Measurements from ENCODE around the gene PPP1R36. TPM values are rescaled to one million over a fixed set of nuclear protein-coding genes. Genes with fewer than 3 reads are reported as not detected.

PPP1R36 gene
- 1 to 10 TPM in 3 of 4 donors, under 1 TPM in 1; 0.59 to 7.6 (median 4.4) TPM for total RNA-seq

GRCh38 chr14:64549791-64550620 lies at the start of gene PPP1R36:
Gene PPP1R36 (plus strand): TSS chr14:64549961. CDS start chr14:64549998, 37 bp downstream.
- H3K27ac ChIP-seq, result peak within 1 kb of the TSS in 3 of 4 donors; percentile 17 to 72 (median 29)
- peaks cover 0 to 10% of the 10 kb centered on the region in 2 donors for H3K27me3 ChIP-seq
- H3K36me3 ChIP-seq, result peaks cover 0 to 8% (median 0%) of the 10 kb centered on the region in 3 donors
- peaks cover 0 to 24% (median 9%) of the 10 kb centered on the region in 4 donors for H3K4me1 ChIP-seq
- H3K9me3 ChIP-seq, result no peaks in the 10 kb centered on the region
- peak within 1 kb of the TSS; percentile 20 to 51 (median 28) for H3K4me3 ChIP-seq
- TF ChIP-seq CTCF (IDR thresholded peaks at IDR 0.05) (no peak), EP300 (IDR thresholded peaks at IDR 0.05) (no peak), POLR2A (IDR thresholded peaks at IDR 0.05) (no peak)
- DNase-seq (ENCODE audit: low spot score in 2 of 2), result peak in 1 of 2 donors; percentile 7
- 12 to 16% methylated on average over 34 to 40 of the region's 54 CpGs for WGBS, 2 donors

DNA sequence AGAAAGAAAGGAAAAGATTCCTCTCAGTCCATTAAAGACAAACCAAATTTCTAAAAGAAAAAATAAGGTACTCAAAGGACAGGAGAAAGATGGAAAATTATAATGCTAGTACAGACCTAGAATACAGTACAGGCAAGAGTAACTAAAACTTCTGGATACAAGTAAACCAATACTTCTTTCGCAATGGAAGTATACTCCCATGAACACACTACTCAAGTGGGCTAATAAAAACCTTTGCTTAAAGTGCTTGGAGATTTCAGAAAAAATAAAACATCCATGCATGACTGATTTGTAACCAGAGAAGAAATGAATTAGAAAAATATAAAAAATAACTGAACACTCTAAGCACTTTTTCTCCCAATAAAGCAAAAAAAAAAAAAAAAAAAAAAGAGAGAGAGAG lies 49.7 kb upstream of the PPP1R36 start:
- Histone ChIP-seq H3K27me3 (no peaks in the 10 kb centered on the region), H3K4me1 (peaks cover 0 to 41% (median 29%) of the 10 kb centered on the region in 4 donors), H3K9me3 (no peaks in the 10 kb centered on the region), H3K36me3 (peaks cover 0 to 10% (median 0%) of the 10 kb centered on the region in 3 donors), H3K27ac (peak overlapping the region in 2 of 4 donors; percentile 99 to 100), H3K4me3 (no peak overlapping the region)
- DNase-seq (ENCODE audit: low spot score in 2 of 2), result no peak
- TF ChIP-seq POLR2A (IDR thresholded peaks at IDR 0.05) (no peak), CTCF (IDR thresholded peaks at IDR 0.05) (no peak), EP300 (IDR thresholded peaks at IDR 0.05) (no peak)
- 92 to 100% methylated on average over 1 of the region's 1 CpG for WGBS, 2 donors

DNA sequence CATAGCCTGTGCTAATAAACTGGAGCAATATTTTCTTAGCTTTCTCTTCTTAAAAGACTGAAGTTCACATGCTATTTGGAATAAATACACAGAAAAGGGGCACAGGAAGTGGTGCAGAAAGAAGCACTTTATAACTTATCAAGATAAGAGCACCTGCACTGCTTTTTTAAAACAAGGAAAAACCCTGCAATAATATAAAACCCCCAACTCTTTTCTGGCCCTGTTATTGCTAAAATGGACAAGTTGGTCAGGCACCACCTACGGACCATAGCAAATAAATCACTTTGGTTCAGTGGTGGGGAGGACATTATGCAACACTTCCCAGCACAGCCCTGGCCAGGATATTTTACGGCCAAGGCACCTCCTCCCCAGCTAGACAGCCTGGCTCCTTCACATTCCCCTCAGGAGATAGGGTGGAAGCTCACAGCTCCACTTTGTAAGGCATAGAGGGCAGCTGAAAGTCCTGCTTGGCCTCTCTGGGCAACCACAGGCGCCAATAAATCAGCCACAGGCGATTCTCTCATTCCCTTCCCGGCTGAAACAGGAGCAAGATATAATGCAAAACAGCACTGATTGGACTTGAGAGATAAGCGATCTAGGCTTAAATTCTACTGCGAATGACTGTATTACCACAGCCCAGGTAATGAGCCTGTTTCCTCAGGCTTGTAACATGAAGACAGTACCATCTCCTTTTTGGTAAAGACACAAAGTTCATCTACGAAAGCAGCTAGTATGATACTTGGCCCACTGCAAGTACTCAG lies 48.2 kb upstream of the PPP1R36 start:
- H3K4me1 ChIP-seq, result peaks cover 0 to 51% (median 34%) of the 10 kb centered on the region in 4 donors
- no peaks in the 10 kb centered on the region for H3K27me3 ChIP-seq
- no peaks in the 10 kb centered on the region for H3K36me3 ChIP-seq
- H3K4me3 ChIP-seq, result peak overlapping the region in 3 of 4 donors; percentile 64 to 99 (median 93)
- 42 to 47% methylated on average over 8 of the region's 8 CpGs for WGBS, 2 donors
- no peaks in the 10 kb centered on the region for H3K9me3 ChIP-seq
- TF ChIP-seq CTCF (IDR thresholded peaks at IDR 0.05) (no peak), EP300 (IDR thresholded peaks at IDR 0.05) (peak in 1 of 2 donors; percentile 61), POLR2A (IDR thresholded peaks at IDR 0.05) (no peak)
- DNase-seq (ENCODE audit: low spot score in 2 of 2), result peak; percentile 24 to 70
- peak overlapping the region; percentile 96 to 100 (median 100) for H3K27ac ChIP-seq

DNA sequence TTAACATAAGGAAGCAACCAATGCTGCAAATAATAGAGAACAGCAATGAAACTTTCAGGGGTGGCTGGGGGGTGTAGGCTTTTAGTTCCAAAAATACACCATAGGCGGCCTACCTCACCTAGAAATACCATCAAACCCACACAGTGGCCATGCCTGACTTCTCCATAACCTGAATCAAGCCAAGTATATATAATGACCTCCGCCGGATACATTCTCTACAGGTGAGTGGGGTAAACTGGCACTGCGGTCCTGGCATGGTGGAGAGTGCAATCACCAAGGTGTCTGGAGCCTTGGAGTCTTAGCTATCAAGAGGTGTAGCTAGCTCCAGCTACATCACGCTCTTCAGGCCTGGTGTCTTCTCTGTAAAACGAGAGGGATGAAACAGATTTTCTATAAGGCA lies 47.3 kb upstream of the PPP1R36 start:
- H3K27ac ChIP-seq, result peak overlapping the region; percentile 96 to 100 (median 100)
- 53 to 56% methylated on average over 6 of the region's 6 CpGs for WGBS, 2 donors
- peak overlapping the region; percentile 64 to 99 (median 94) for H3K4me3 ChIP-seq
- no peaks in the 10 kb centered on the region for H3K36me3 ChIP-seq
- H3K4me1 ChIP-seq, result peaks cover 0 to 59% (median 38%) of the 10 kb centered on the region in 4 donors
- no peak for TF ChIP-seq POLR2A (IDR thresholded peaks at IDR 0.05)
- TF ChIP-seq CTCF (IDR thresholded peaks at IDR 0.05), result no peak
- TF ChIP-seq EP300 (IDR thresholded peaks at IDR 0.05), result no peak
- H3K9me3 ChIP-seq, result no peaks in the 10 kb centered on the region
- H3K27me3 ChIP-seq, result no peaks in the 10 kb centered on the region
- no peak for DNase-seq (ENCODE audit: low spot score in 2 of 2)

Measured in tibial nerve (tissue), 4 donors.